ENCODE data around the gene GCHFR.

DNA sequence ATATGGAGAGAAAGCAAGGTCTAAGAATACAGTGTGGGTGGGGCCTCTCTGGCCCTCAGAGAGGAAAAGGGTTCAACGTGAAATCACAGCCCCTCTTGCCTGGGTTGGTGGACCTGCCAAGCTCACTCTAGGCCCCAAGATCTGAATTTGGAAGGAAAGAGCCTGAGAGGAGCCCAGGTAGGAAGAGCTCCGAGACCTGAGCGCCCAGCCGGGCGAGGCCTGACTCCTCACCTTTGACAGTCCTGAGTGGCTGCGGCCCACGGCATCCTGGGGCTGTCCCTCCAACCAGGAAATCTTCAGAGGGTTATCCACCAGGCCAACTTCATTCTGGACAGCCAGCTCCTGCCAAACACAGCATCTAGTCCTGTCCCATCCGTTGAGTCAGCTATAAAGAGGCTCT, 9.6 kb downstream of the GCHFR start:
- TF ChIP-seq POLR2A (IDR thresholded peaks at IDR 0.05; ENCODE audit: low read depth, low read length) (no peak), POLR2AphosphoS5 (IDR thresholded peaks at IDR 0.05; ENCODE audit: low read depth, low read length) (no peak), TAF1 (IDR thresholded peaks at IDR 0.05; ENCODE audit: borderline replicate concordance, low read depth, low read length) (no peak)

Data from GM12892 (cell line).